Endothelial cell of umbilical vein (primary cell): ENCODE results near the gene ZBTB44. TPM values are rescaled to one million over a fixed set of nuclear protein-coding genes. Genes with fewer than 3 reads are reported as not detected.

Experiments
- Bru-seq: library from RNA; stranded (reverse); fragments of 400-500 nt; gene quantifications from one replicate; lab custom pipeline; 2021; lab: Mats Ljungman, UMichigan
- BruChase-seq, 2 experiments: library from RNA; stranded (reverse); fragments of 400-500 nt; gene quantifications; one replicate each; lab custom pipeline; 2021; lab: Mats Ljungman, UMichigan
- BruUV-seq: library from RNA; stranded (reverse); fragments of 400-500 nt; replicated peaks from 2 replicates; lab custom pipeline; 2021; lab: Mats Ljungman, UMichigan
- CTCF ChIA-PET: fragments of 300-600, 350-600 bp; sonication (Branson Sonifier 250); formaldehyde crosslinking; loops from one replicate; lab custom pipeline; 2021; ENCODE audit warnings: antibody characterized with exemption, inconsistent platforms; lab: Charles Lee
- POLR2A ChIA-PET: fragments of 300-600, 350-600 bp; sonication (Branson Sonifier 250); formaldehyde crosslinking; loops from one replicate; lab custom pipeline; 2021; ENCODE audit warnings: antibody characterized with exemption, inconsistent platforms; lab: Charles Lee
- DNase-seq: peaks from one replicate; pipeline ENCODE4 v3.0.0-alpha.2; 2011; ENCODE audit warnings: low read depth, low spot score
- FAIRE-seq: peaks from 2 replicates; lab custom pipeline; 2011; peaks lifted over from hg19 to GRCh38; lab: Jason Lieb, UNC
- H2AFZ ChIP-seq: 2 replicates; pipeline ENCODE4 v1.6.0; 2012; ENCODE audit warnings: low read depth, low read length, control low read depth, inconsistent platforms
- H3K27ac ChIP-seq: 2 replicates; pipeline ENCODE4 v1.5.1; 2011; ENCODE audit warnings: low read depth, mild to moderate bottlenecking, control low read depth, low read length, moderate library complexity; ENCODE audit not compliant: insufficient read depth
- H3K27me3 ChIP-seq, 2 experiments: 2 replicates each; pipeline versions ENCODE4 v1.6.0 to v1.6.1; 2011; ENCODE audit warnings: low read length in 2 of 2, mixed read lengths in 1 of 2; ENCODE audit not compliant: control insufficient read depth in 2 of 2, insufficient read depth in 2 of 2
- H3K36me3 ChIP-seq, 2 experiments: 2 replicates in 1 of 2; 3 replicates in 1 of 2; pipeline ENCODE4 v1.5.1; 2011; ENCODE audit warnings: low read length in 2 of 2, mild to moderate bottlenecking in 1 of 2, moderate library complexity in 1 of 2; ENCODE audit not compliant: control insufficient read depth in 2 of 2, insufficient read depth in 2 of 2; ENCODE audit errors: extremely low read depth in 1 of 2
- H3K4me1 ChIP-seq: 3 replicates; pipeline ENCODE4 v1.5.1; 2011; ENCODE audit warnings: mild to moderate bottlenecking, low read length; ENCODE audit not compliant: control insufficient read depth, insufficient read depth; ENCODE audit errors: extremely low read depth
- H3K4me2 ChIP-seq: 2 replicates; pipeline ENCODE4 v1.6.1; 2011; ENCODE audit warnings: low read length, control low read depth, mixed read lengths; ENCODE audit not compliant: insufficient read depth
- H3K4me3 ChIP-seq, 3 experiments: fragments of 200-600 bp in 1 of 3; sonication (generic), shearing (Covaris generic) in 1 of 3; replicated peaks in 1 of 3; 2 replicates each; pipeline ENCODE4 v1.5.1; 2011 to 2016; ENCODE audit warnings: control low read depth in 3 of 3, low read length in 3 of 3, mild to moderate bottlenecking in 2 of 3, inconsistent platforms in 1 of 3, low read depth in 1 of 3, moderate library complexity in 1 of 3; ENCODE audit not compliant: insufficient read depth in 1 of 3
- H3K79me2 ChIP-seq: 2 replicates; pipeline ENCODE4 v1.6.0; 2012; ENCODE audit warnings: low read length, inconsistent platforms; ENCODE audit not compliant: control insufficient read depth, insufficient read depth
- H3K9ac ChIP-seq: replicated peaks from 2 replicates; pipeline ENCODE3; 2011; ENCODE audit warnings: low read length, control low read depth; ENCODE audit not compliant: insufficient read depth; ENCODE audit errors: extremely low read depth
- H3K9me1 ChIP-seq: replicated peaks from 3 replicates; pipeline ENCODE4 v1.6.0; 2011; ENCODE audit warnings: mild to moderate bottlenecking, low read length; ENCODE audit not compliant: control insufficient read depth, insufficient read depth; ENCODE audit errors: extremely low read depth
- H3K9me3 ChIP-seq: replicated peaks from 2 replicates; pipeline ENCODE4 v1.5.1; 2012; ENCODE audit warnings: low read length, inconsistent platforms; ENCODE audit not compliant: control insufficient read depth, insufficient read depth
- H4K20me1 ChIP-seq: replicated peaks from 2 replicates; pipeline ENCODE3; 2011; ENCODE audit warnings: mild to moderate bottlenecking, low read length; ENCODE audit not compliant: control insufficient read depth, insufficient read depth; ENCODE audit errors: extremely low read depth
- CTCF ChIP-seq, 2 donors: IDR thresholded peaks; 1 replicate in 1 of 2; 2 replicates in 1 of 2; pipeline ENCODE4 v1.5.1; 2011; ENCODE audit warnings: low read length in 2 of 2, mild to moderate bottlenecking in 2 of 2, moderate library complexity in 2 of 2, control low read depth in 1 of 2, inconsistent platforms in 1 of 2, low read depth in 1 of 2; ENCODE audit not compliant: insufficient read depth in 1 of 2; ENCODE audit errors: extremely low read depth in 1 of 2
- EZH2 ChIP-seq: IDR thresholded peaks from 2 replicates; pipeline ENCODE4 v1.6.1; 2012; ENCODE audit warnings: borderline replicate concordance, low read depth, mild to moderate bottlenecking, moderate library complexity, low read length, inconsistent platforms; ENCODE audit not compliant: severe bottlenecking
- FOS ChIP-seq: IDR thresholded peaks from 2 replicates; pipeline ENCODE4 v1.6.1; 2011; ENCODE audit warnings: mild to moderate bottlenecking, low read length, moderate library complexity, borderline replicate concordance; ENCODE audit not compliant: insufficient read depth
- GATA2 ChIP-seq: IDR thresholded peaks from 2 replicates; pipeline ENCODE4 v1.7.0; 2011; ENCODE audit warnings: low read depth, mild to moderate bottlenecking, moderate library complexity, mixed read lengths, low read length; ENCODE audit not compliant: insufficient read length, insufficient read depth
- JUN ChIP-seq: IDR thresholded peaks from 2 replicates; pipeline ENCODE4 v1.6.1; 2011; ENCODE audit warnings: borderline replicate concordance, low read depth; ENCODE audit not compliant: insufficient read length, insufficient read depth
- MAX ChIP-seq: IDR thresholded peaks from 2 replicates; pipeline ENCODE4 v1.6.1; 2011; ENCODE audit not compliant: insufficient read depth, insufficient read length
- MYC ChIP-seq: IDR thresholded peaks from one replicate; pipeline ENCODE4 v1.6.1; 2011; ENCODE audit warnings: mild to moderate bottlenecking, low read depth, low read length
- POLR2A ChIP-seq: IDR thresholded peaks from 2 replicates; pipeline ENCODE4 v1.6.1; 2012; ENCODE audit warnings: low read depth, mild to moderate bottlenecking, control low read depth, low read length
- POLR2AphosphoS5 ChIP-seq: IDR thresholded peaks from 2 replicates; pipeline ENCODE4 v1.6.1; 2012; ENCODE audit warnings: low read depth, mild to moderate bottlenecking, control low read depth, low read length, moderate library complexity; ENCODE audit not compliant: insufficient read depth
- dilution Hi-C: fragments of 300-500 bp; cut with MboI; formaldehyde crosslinking; loops from one replicate; pipeline ENCODE4 v1.15.0; 2019; ENCODE audit warnings: low sequenced_read_pairs; ENCODE audit not compliant: extremely low pct_ligation_motif_present
- intact Hi-C: fragments of 100-400 bp; cut with micrococcal nuclease; formaldehyde crosslinking; loops from one replicate; pipeline ENCODE4 v1.10.0; 2022
- long read RNA-seq: library from polyadenylated mRNA; stranded (forward); transcript quantifications from one replicate; pipeline ENCODE4 v2.0.0, GENCODE V29; 2021
- polyA minus RNA-seq, 3 experiments: library from RNA; depleted of rRNA, polyadenylated mRNA; stranded (reverse); fragments of >200 nt; gene quantifications; 1 replicate in 1 of 3; 2 replicates in 2 of 3; pipeline ENCODE4 v1.2.3, GENCODE V29; 2011
- polyA plus RNA-seq, 4 experiments: library from polyadenylated mRNA; depleted of rRNA in 3 of 4; stranded (reverse) in 3 of 4; unstranded in 1 of 4; fragments of >200 nt; gene quantifications; 2 replicates each; pipeline versions ENCODE4 v1.2.1 to v1.2.3, GENCODE V29; 2011 to 2012; ENCODE audit warnings: missing spikeins in 1 of 4
- total RNA-seq: library from RNA; stranded (reverse); gene quantifications from 2 replicates; pipeline ENCODE4 v1.2.3, GENCODE V29; 2021

Gene ZBTB44
- total RNA-seq (20.3 and 24.4 TPM in 2 replicates), polyA plus RNA-seq (7.0 and 8.7 TPM in 2 replicates), polyA minus RNA-seq (46.8 and 58.2 TPM in 2 replicates), Bru-seq, nascent RNA (percentile 71 among the genes with signal in this experiment), BruChase-seq, experiment 1, labeled RNA remaining after a 6-hour chase (percentile 85 among the genes with signal in this experiment), BruChase-seq, experiment 2, labeled RNA remaining after a 2-hour chase (percentile 74 among the genes with signal in this experiment)
- 9.8 and 10.1 TPM in 2 replicates for polyA plus RNA-seq (2011; cell fraction: cytosol; rRNA removed)
- 31.5 and 31.8 TPM in 2 replicates for polyA plus RNA-seq (2011; cell fraction: nucleus; rRNA removed)
- polyA plus RNA-seq (2012), result 8.9 and 14.3 TPM in 2 replicates
- polyA minus RNA-seq (2011; cell fraction: cytosol; rRNA and poly(A)+ RNA removed), result 34.7 TPM
- polyA minus RNA-seq (2011; cell fraction: nucleus; rRNA and poly(A)+ RNA removed), result 48.3 and 72.0 TPM in 2 replicates
- long read RNA-seq, partial matches to known transcripts, result 0 of 5 reads
- long read RNA-seq, other reads (novel, unspliced or antisense), result 5 of 5 reads

- H3K27ac ChIP-seq, result peak within 1 kb of the TSS; percentile 53
- no peaks in the 10 kb centered on the region for H3K9me3 ChIP-seq
- ChIA-PET CTCF (no interaction called here), POLR2A (no interaction called here)
- H3K4me2 ChIP-seq, result peak within 1 kb of the TSS; percentile 82
- peak; percentile 42 for FAIRE-seq
- H3K4me3 ChIP-seq, result peak within 1 kb of the TSS; percentile 51 to 97 (median 71)
- peaks cover 11% of the 10 kb centered on the region for H3K79me2 ChIP-seq
- intact Hi-C loops (loop anchor here (2.0 to 10.0 kb wide), 4 partner anchors 117 to 580 kb away; partner anchors contain the start of gene NFRKB), dilution Hi-C loops (no loop called here)
- DNase-seq, result peak; percentile 85
- H3K27me3 ChIP-seq, result peaks cover 0 to 6% of the 10 kb centered on the region in 2 experiments
- TF ChIP-seq MAX (no peak), POLR2A (peak; percentile 65)
- H3K9ac ChIP-seq, result peak within 1 kb of the TSS; percentile 54
- H4K20me1 ChIP-seq, result no peaks in the 10 kb centered on the region
- peaks cover 11% of the 10 kb centered on the region for H3K4me1 ChIP-seq
- H3K36me3 ChIP-seq, result no peaks in the 10 kb centered on the region
- no peaks in the 10 kb centered on the region for H3K9me1 ChIP-seq
- peak within 1 kb of the TSS; percentile 99 for H2AFZ ChIP-seq
- no TSS peak for BruUV-seq
These were observed at the start of gene ZBTB44 for GRCh38 chr11:130314750-130315285. Gene ZBTB44 (minus strand): TSS chr11:130314917. CDS start chr11:130261873, 53,044 bp downstream.

GRCh38 chr11:130359419-130359818, 44.7 kb upstream of the ZBTB44 start:
- Histone ChIP-seq H3K9me1 (no peaks in the 10 kb centered on the region), H3K9ac (no peak overlapping the region), H3K4me3 (no peak overlapping the region), H3K4me1 (no peaks in the 10 kb centered on the region), H4K20me1 (no peaks in the 10 kb centered on the region), H3K79me2 (no peaks in the 10 kb centered on the region), H3K36me3 (no peaks in the 10 kb centered on the region), H2AFZ (no peak overlapping the region), H3K4me2 (no peak overlapping the region), H3K27me3 (no peaks in the 10 kb centered on the region), H3K9me3 (no peaks in the 10 kb centered on the region), H3K27ac (no peak overlapping the region)
- BruUV-seq, result no TSS peak
- TF ChIP-seq GATA2 (no peak), POLR2AphosphoS5 (no peak), CTCF (IDR thresholded peaks at IDR 0.05; ENCODE audit: extremely low read depth in 1 of 2, insufficient read depth in 1 of 2, low read depth in 1 of 2, low read length in 2 of 2) (no peak), MYC (no peak), JUN (no peak), FOS (no peak), POLR2A (no peak), MAX (no peak), EZH2 (no peak)
- POLR2A ChIA-PET, result no interaction called here
- dilution Hi-C loops (no loop called here), intact Hi-C loops (no loop called here)
- CTCF ChIA-PET, result no interaction called here
- FAIRE-seq (no peak), DNase-seq (no peak)
